OCI-LY1 (cell line): ENCODE data around the gene NKRF.
"Not testable (repeated sequence)": the region's sequence is repeated elsewhere in the genome, so short reads cannot be mapped to it uniquely, and the experiment has no call there.

Experiments
- H2AFZ ChIP-seq: fragments of 200-600 bp; sonication (generic), shearing (Covaris generic); 2 replicates; pipeline ENCODE4 v1.6.0; 2014; ENCODE audit warnings: antibody characterized with exemption, mild to moderate bottlenecking, low read length
- H3F3A ChIP-seq: fragments of 200-600 bp; sonication (generic), shearing (Covaris generic); 2 replicates; pipeline ENCODE4 v1.6.0; 2014; ENCODE audit warnings: mild to moderate bottlenecking, antibody characterized with exemption, low read length, moderate library complexity; ENCODE audit not compliant: insufficient read depth
- H3K27ac ChIP-seq: fragments of 200-600 bp; sonication (generic); 2 replicates; pipeline ENCODE4 v1.5.1; 2014; ENCODE audit warnings: low read length, mixed run types, mild to moderate bottlenecking, low read depth; ENCODE audit not compliant: poor library complexity, severe bottlenecking
- H3K27me3 ChIP-seq: fragments of 200-600 bp; sonication (generic); 2 replicates; pipeline ENCODE4 v1.6.0; 2014; ENCODE audit warnings: antibody characterized with exemption, mild to moderate bottlenecking, low read length, moderate library complexity; ENCODE audit not compliant: insufficient read depth
- H3K36me3 ChIP-seq: fragments of 200-600 bp; sonication (generic); 2 replicates; pipeline ENCODE4 v1.6.1; 2014; ENCODE audit warnings: mild to moderate bottlenecking, antibody characterized with exemption, low read length, moderate library complexity, mixed read lengths; ENCODE audit not compliant: insufficient read depth
- H3K4me1 ChIP-seq: fragments of 200-600 bp; sonication (generic); 2 replicates; pipeline ENCODE4 v1.5.1; 2014; ENCODE audit warnings: mild to moderate bottlenecking, low read length, moderate library complexity; ENCODE audit not compliant: insufficient read depth, severe bottlenecking
- H3K4me2 ChIP-seq: fragments of 200-600 bp; sonication (generic), shearing (Covaris generic); 2 replicates; pipeline ENCODE4 v1.6.1; 2014; ENCODE audit warnings: low read length
- H3K4me3 ChIP-seq: fragments of 200-600 bp; sonication (generic); 2 replicates; pipeline ENCODE4 v1.5.1; 2014; ENCODE audit warnings: low read length, low read depth, mild to moderate bottlenecking, mixed read lengths; ENCODE audit not compliant: poor library complexity, severe bottlenecking
- H3K79me2 ChIP-seq: fragments of 200-600 bp; shearing (Covaris generic); 2 replicates; pipeline ENCODE4 v1.6.1; 2016; ENCODE audit warnings: mixed run types, low read length, mixed read lengths; ENCODE audit not compliant: insufficient read depth
- H3K9ac ChIP-seq: fragments of 200-600 bp; sonication (generic), shearing (Covaris generic); 2 replicates; pipeline ENCODE4 v1.6.1; 2014; ENCODE audit warnings: mild to moderate bottlenecking, low read length, mixed read lengths
- H3K9me2 ChIP-seq: fragments of 200-600 bp; sonication (generic), shearing (Covaris generic); 2 replicates; pipeline ENCODE4 v1.6.1; 2014; ENCODE audit warnings: low read depth, mild to moderate bottlenecking, low read length, mixed read lengths
- H3K9me3 ChIP-seq: fragments of 200-600 bp; shearing (Covaris generic); 2 replicates; pipeline ENCODE4 v1.6.1; 2014; ENCODE audit warnings: low read length, mixed read lengths
- H4K20me1 ChIP-seq: fragments of 200-600 bp; sonication (generic), shearing (Covaris generic); 2 replicates; pipeline ENCODE4 v1.6.0; 2016; ENCODE audit warnings: mild to moderate bottlenecking, low read length; ENCODE audit not compliant: insufficient read depth
- CTCF ChIP-seq: fragments of 200-600 bp; sonication (generic), shearing (Covaris generic); IDR thresholded peaks from 2 replicates; pipeline ENCODE4 v1.5.1; 2017; ENCODE audit warnings: mild to moderate bottlenecking, antibody characterized with exemption, low read length, moderate library complexity, mixed read lengths
- EZH2 ChIP-seq: fragments of 200-600 bp; sonication (generic), shearing (Covaris generic); IDR thresholded peaks from 2 replicates; pipeline ENCODE4 v1.8.0; 2017; ENCODE audit warnings: borderline replicate concordance, mixed run types, mild to moderate bottlenecking, antibody characterized with exemption, low read length, moderate library complexity, mixed read lengths

Gene NKRF

GRCh38 chrX:119638725-119639471, 32.7 kb upstream of the NKRF start:
- Histone ChIP-seq H3K79me2 (no peaks in the 10 kb centered on the region), H3K27me3 (no peaks in the 10 kb centered on the region), H2AFZ (no peak overlapping the region), H3K4me3 (no peak overlapping the region), H3K9ac (no peak overlapping the region), H3K4me1 (peaks cover 36% of the 10 kb centered on the region), H3K27ac (peak overlapping the region; percentile 87), H3K36me3 (peaks cover 66% of the 10 kb centered on the region), H3K9me2 (no peaks in the 10 kb centered on the region), H3K9me3 (no peaks in the 10 kb centered on the region), H4K20me1 (no peaks in the 10 kb centered on the region), H3K4me2 (no peak overlapping the region), H3F3A (no peaks in the 10 kb centered on the region)
- TF ChIP-seq EZH2 (no peak), CTCF (no peak)

DNA sequence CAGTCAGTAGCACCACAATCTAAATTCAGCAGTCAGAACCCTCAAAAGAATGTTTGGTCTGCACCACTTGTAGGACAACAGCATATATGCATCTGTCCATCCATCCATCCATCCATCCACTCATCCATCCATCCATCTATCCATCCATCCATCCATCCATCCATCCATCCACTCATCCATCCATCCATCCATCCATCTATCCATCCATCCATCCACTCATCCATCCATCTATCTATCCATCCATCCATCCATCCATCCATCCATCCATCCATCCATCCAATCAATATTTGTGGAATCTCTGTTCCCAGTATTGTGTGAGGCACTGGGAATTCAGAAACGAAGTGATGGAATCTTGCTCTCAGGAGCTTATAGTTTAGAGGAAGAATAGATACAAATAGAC, 31.2 kb upstream of the NKRF start:
- H3K27ac ChIP-seq: peak overlapping the region; percentile 87
- not testable (repeated sequence) for H3K79me2 ChIP-seq, H3K9ac ChIP-seq, H3K9me3 ChIP-seq, H3K27me3 ChIP-seq, H3K9me2 ChIP-seq, H4K20me1 ChIP-seq, H3K4me2 ChIP-seq, H2AFZ ChIP-seq, H3K4me3 ChIP-seq, H3F3A ChIP-seq
- peaks cover 36% of the 10 kb centered on the region for H3K4me1 ChIP-seq
- peaks cover 72% of the 10 kb centered on the region for H3K36me3 ChIP-seq

DNA sequence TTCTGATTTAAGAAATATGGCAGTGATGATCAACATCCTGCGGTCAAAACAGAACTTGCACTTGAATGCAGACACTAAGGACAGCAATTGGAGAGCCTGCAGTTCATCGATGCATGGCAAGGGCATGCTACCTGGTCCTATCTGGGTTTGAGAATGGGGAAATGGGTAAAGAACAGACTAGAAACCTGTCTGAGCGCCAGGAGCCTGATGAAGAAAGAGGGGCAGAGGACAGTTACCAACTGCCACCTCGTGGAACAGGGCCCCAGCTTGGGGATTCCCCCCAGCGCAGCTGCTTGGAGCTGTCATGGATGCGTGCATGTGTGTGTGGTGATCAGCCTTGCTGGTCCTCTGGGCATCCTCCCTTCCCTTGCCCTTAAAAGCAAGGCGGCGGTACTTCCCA, 30.2 kb upstream of the NKRF start:
- TF ChIP-seq EZH2 (no peak), CTCF (no peak)
- H3K27ac ChIP-seq: peak overlapping the region; percentile 87

DNA sequence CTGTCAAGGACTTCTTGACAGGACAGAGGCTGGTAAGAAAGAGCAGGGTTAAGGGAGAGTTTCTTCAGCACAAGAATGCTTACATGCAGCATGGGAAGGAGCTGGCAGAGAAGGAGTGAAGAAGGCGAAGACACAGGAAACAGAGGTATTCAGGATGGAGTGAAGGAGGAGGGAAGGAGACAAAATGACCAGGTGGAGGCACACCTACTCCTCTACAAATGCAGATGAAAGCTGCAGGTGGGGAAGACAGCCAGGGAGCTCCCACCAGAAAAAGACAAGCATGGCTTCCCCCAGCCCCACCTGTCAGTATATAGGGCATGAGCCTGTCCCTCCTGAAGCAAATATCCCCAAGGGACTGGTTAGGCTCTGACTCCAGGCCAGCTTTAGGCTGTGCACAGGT, 29.6 kb upstream of the NKRF start:
- no peaks in the 10 kb centered on the region for H3K9me2 ChIP-seq
- H3K4me1 ChIP-seq: peaks cover 36% of the 10 kb centered on the region
- no peak overlapping the region for H3K4me2 ChIP-seq
- no peak overlapping the region for H3K4me3 ChIP-seq
- H3K27ac ChIP-seq: peak overlapping the region; percentile 87
- H3K27me3 ChIP-seq: no peaks in the 10 kb centered on the region
- no peaks in the 10 kb centered on the region for H3K79me2 ChIP-seq
- H2AFZ ChIP-seq: no peak overlapping the region
- H3K36me3 ChIP-seq: peaks cover 71% of the 10 kb centered on the region
- H3F3A ChIP-seq: no peaks in the 10 kb centered on the region
- no peak overlapping the region for H3K9ac ChIP-seq
- no peaks in the 10 kb centered on the region for H4K20me1 ChIP-seq
- H3K9me3 ChIP-seq: no peaks in the 10 kb centered on the region
- TF ChIP-seq CTCF (no peak), EZH2 (no peak)

More for the DNA sequence above, 30.2 kb upstream of the NKRF start:
- Histone ChIP-seq H3K9me2 (no peaks in the 10 kb centered on the region), H2AFZ (no peak overlapping the region), H3K4me1 (peaks cover 36% of the 10 kb centered on the region), H3K79me2 (no peaks in the 10 kb centered on the region), H3K4me3 (no peak overlapping the region), H3K9ac (peak overlapping the region; percentile 36; the same call in 1 of the 2 replicates), H3F3A (no peaks in the 10 kb centered on the region), H3K36me3 (peaks cover 73% of the 10 kb centered on the region), H3K27me3 (no peaks in the 10 kb centered on the region), H4K20me1 (no peaks in the 10 kb centered on the region), H3K9me3 (no peaks in the 10 kb centered on the region), H3K4me2 (peak overlapping the region; percentile 7; the same call in 1 of the 2 replicates)
